Measurements from ENCODE around the gene NSG1. TPM values are rescaled to one million over a fixed set of nuclear protein-coding genes. Genes with fewer than 3 reads are reported as not detected.

The NSG1 gene
- total and polyA plus RNA-seq, 2 of the 13 experiments (the other 11 are each of a cell fraction or from before 2014, with no cell fraction given): not detected

DNA sequence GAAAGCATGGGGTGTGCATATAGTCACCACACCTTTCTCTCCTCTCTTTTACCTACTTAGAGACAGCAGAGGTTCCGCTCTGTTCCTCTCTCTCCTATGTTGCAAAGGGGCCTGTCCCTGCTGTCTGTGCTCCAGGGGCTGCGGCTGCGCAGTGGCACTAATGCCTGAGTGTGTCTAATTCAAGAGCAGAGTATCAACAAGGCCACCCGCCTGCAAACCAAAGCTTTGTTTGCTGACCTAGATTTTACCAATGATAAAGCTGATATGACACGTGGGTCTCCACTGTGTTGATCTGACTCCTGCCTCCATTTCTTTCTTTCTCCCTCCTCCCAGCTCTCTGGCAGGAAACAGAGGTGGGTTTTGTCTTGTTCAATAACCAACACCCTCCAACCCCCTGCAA is 74.9 kb downstream of the NSG1 start (continued):
- TF ChIP-seq, protein P1, sequence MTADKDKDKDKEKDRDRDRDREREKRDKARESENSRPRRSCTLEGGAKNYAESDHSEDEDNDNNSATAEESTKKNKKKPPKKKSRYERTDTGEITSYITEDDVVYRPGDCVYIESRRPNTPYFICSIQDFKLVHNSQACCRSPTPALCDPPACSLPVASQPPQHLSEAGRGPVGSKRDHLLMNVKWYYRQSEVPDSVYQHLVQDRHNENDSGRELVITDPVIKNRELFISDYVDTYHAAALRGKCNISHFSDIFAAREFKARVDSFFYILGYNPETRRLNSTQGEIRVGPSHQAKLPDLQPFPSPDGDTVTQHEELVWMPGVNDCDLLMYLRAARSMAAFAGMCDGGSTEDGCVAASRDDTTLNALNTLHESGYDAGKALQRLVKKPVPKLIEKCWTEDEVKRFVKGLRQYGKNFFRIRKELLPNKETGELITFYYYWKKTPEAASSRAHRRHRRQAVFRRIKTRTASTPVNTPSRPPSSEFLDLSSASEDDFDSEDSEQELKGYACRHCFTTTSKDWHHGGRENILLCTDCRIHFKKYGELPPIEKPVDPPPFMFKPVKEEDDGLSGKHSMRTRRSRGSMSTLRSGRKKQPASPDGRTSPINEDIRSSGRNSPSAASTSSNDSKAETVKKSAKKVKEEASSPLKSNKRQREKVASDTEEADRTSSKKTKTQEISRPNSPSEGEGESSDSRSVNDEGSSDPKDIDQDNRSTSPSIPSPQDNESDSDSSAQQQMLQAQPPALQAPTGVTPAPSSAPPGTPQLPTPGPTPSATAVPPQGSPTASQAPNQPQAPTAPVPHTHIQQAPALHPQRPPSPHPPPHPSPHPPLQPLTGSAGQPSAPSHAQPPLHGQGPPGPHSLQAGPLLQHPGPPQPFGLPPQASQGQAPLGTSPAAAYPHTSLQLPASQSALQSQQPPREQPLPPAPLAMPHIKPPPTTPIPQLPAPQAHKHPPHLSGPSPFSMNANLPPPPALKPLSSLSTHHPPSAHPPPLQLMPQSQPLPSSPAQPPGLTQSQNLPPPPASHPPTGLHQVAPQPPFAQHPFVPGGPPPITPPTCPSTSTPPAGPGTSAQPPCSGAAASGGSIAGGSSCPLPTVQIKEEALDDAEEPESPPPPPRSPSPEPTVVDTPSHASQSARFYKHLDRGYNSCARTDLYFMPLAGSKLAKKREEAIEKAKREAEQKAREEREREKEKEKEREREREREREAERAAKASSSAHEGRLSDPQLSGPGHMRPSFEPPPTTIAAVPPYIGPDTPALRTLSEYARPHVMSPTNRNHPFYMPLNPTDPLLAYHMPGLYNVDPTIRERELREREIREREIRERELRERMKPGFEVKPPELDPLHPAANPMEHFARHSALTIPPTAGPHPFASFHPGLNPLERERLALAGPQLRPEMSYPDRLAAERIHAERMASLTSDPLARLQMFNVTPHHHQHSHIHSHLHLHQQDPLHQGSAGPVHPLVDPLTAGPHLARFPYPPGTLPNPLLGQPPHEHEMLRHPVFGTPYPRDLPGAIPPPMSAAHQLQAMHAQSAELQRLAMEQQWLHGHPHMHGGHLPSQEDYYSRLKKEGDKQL (CRISPR knock-in tag; IDR thresholded peaks at IDR 0.05; ENCODE audit: low read depth): peak; percentile 33; the same call in 1 of the 2 replicates
- no peak for TF ChIP-seq HNRNPK (IDR thresholded peaks at IDR 0.05; ENCODE audit: low read depth, low read length, poor library complexity, severe bottlenecking)
- no peak for TF ChIP-seq IRX3 (CRISPR knock-in tag; IDR thresholded peaks at IDR 0.05; ENCODE audit: borderline replicate concordance, low read depth)
- TF ChIP-seq, protein P2, sequence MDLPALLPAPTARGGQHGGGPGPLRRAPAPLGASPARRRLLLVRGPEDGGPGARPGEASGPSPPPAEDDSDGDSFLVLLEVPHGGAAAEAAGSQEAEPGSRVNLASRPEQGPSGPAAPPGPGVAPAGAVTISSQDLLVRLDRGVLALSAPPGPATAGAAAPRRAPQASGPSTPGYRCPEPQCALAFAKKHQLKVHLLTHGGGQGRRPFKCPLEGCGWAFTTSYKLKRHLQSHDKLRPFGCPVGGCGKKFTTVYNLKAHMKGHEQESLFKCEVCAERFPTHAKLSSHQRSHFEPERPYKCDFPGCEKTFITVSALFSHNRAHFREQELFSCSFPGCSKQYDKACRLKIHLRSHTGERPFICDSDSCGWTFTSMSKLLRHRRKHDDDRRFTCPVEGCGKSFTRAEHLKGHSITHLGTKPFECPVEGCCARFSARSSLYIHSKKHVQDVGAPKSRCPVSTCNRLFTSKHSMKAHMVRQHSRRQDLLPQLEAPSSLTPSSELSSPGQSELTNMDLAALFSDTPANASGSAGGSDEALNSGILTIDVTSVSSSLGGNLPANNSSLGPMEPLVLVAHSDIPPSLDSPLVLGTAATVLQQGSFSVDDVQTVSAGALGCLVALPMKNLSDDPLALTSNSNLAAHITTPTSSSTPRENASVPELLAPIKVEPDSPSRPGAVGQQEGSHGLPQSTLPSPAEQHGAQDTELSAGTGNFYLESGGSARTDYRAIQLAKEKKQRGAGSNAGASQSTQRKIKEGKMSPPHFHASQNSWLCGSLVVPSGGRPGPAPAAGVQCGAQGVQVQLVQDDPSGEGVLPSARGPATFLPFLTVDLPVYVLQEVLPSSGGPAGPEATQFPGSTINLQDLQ (CRISPR knock-in tag; IDR thresholded peaks at IDR 0.05): no peak
- peak; percentile 63; the same call in 1 of the 2 replicates for TF ChIP-seq TBX2 (CRISPR knock-in tag; IDR thresholded peaks at IDR 0.05; ENCODE audit: borderline replicate concordance)
- TF ChIP-seq ZNF614 (CRISPR knock-in tag; IDR thresholded peaks at IDR 0.05; ENCODE audit: borderline replicate concordance): peak; percentile 66; the same call in 1 of the 2 replicates
- TF ChIP-seq MED8 (CRISPR knock-in tag; IDR thresholded peaks at IDR 0.05; ENCODE audit: insufficient replicate concordance): no peak
- TF ChIP-seq, protein P3, sequence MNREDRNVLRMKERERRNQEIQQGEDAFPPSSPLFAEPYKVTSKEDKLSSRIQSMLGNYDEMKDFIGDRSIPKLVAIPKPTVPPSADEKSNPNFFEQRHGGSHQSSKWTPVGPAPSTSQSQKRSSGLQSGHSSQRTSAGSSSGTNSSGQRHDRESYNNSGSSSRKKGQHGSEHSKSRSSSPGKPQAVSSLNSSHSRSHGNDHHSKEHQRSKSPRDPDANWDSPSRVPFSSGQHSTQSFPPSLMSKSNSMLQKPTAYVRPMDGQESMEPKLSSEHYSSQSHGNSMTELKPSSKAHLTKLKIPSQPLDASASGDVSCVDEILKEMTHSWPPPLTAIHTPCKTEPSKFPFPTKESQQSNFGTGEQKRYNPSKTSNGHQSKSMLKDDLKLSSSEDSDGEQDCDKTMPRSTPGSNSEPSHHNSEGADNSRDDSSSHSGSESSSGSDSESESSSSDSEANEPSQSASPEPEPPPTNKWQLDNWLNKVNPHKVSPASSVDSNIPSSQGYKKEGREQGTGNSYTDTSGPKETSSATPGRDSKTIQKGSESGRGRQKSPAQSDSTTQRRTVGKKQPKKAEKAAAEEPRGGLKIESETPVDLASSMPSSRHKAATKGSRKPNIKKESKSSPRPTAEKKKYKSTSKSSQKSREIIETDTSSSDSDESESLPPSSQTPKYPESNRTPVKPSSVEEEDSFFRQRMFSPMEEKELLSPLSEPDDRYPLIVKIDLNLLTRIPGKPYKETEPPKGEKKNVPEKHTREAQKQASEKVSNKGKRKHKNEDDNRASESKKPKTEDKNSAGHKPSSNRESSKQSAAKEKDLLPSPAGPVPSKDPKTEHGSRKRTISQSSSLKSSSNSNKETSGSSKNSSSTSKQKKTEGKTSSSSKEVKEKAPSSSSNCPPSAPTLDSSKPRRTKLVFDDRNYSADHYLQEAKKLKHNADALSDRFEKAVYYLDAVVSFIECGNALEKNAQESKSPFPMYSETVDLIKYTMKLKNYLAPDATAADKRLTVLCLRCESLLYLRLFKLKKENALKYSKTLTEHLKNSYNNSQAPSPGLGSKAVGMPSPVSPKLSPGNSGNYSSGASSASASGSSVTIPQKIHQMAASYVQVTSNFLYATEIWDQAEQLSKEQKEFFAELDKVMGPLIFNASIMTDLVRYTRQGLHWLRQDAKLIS (CRISPR knock-in tag; IDR thresholded peaks at IDR 0.05): no peak
- no peak for TF ChIP-seq CENPX (CRISPR knock-in tag; IDR thresholded peaks at IDR 0.05)
- no peak for TF ChIP-seq MZF1 (CRISPR knock-in tag; IDR thresholded peaks at IDR 0.05; ENCODE audit: borderline replicate concordance)
- TF ChIP-seq ZNF816 (CRISPR knock-in tag; IDR thresholded peaks at IDR 0.05; ENCODE audit: borderline replicate concordance): no peak; the same call in 1 of the 2 replicates
- TF ChIP-seq FOXA3 (CRISPR knock-in tag; IDR thresholded peaks at IDR 0.05): peak; percentile 93
- TF ChIP-seq HOXA9 (CRISPR knock-in tag; IDR thresholded peaks at IDR 0.05; ENCODE audit: borderline replicate concordance): no peak
- TF ChIP-seq SP4 (CRISPR knock-in tag; IDR thresholded peaks at IDR 0.05): no peak
- TF ChIP-seq SSRP1 (CRISPR knock-in tag; IDR thresholded peaks at IDR 0.05): no peak
- TF ChIP-seq, protein P4, sequence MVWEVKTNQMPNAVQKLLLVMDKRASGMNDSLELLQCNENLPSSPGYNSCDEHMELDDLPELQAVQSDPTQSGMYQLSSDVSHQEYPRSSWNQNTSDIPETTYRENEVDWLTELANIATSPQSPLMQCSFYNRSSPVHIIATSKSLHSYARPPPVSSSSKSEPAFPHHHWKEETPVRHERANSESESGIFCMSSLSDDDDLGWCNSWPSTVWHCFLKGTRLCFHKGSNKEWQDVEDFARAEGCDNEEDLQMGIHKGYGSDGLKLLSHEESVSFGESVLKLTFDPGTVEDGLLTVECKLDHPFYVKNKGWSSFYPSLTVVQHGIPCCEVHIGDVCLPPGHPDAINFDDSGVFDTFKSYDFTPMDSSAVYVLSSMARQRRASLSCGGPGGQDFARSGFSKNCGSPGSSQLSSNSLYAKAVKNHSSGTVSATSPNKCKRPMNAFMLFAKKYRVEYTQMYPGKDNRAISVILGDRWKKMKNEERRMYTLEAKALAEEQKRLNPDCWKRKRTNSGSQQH (CRISPR knock-in tag; IDR thresholded peaks at IDR 0.05; ENCODE audit: low read depth): no peak

Measured in HepG2 (cell line).